Adrenal gland (tissue), 5 donors: Measurements from ENCODE around the gene DUSP22.

Experiments
- CTCF ChIP-seq, 6 experiments: fragments of 450-650 bp in 4 of 6; fragments of 200-600 bp in 2 of 6; sonication (generic) in 1 of 6; IDR thresholded peaks; 1 replicate in 5 of 6; 2 replicates in 1 of 6; pipeline versions ENCODE4 v1.5.1 to v1.8.0; 2016 to 2021; ENCODE audit warnings: antibody characterized with exemption in 6 of 6, mild to moderate bottlenecking in 2 of 6, moderate library complexity in 1 of 6
- POLR2A ChIP-seq, 2 donors: fragments of 450-650 bp; IDR thresholded peaks; one replicate each; pipeline ENCODE4 v1.6.1; 2017; ENCODE audit warnings: antibody characterized with exemption in 2 of 2, mild to moderate bottlenecking in 2 of 2, moderate library complexity in 1 of 2
- donor health status: DM: no; HTN: no; CAD: no.

GRCh38 chr6:334536-335510 lies 42.5 kb downstream of the DUSP22 start:
- no peak for TF ChIP-seq CTCF (IDR thresholded peaks at IDR 0.05)
- TF ChIP-seq POLR2A (IDR thresholded peaks at IDR 0.05), result no peak
